Ishikawa (cell line): ENCODE measurements around the gene PPIL3.

ENCODE experiments used
- CREB1 ChIP-seq: IDR thresholded peaks from 2 replicates; pipeline ENCODE4 v1.6.1; 2012; ENCODE audit warnings: low read depth
- NFIC ChIP-seq: IDR thresholded peaks from 2 replicates; pipeline ENCODE4 v1.6.1; 2012
- RAD21 ChIP-seq: IDR thresholded peaks from 2 replicates; pipeline ENCODE4 v1.6.1; 2012; ENCODE audit warnings: low read depth
- YY1 ChIP-seq: IDR thresholded peaks from 2 replicates; pipeline ENCODE4 v1.6.1; 2012; ENCODE audit warnings: low read depth
- TF ChIP-seq, protein P1 (sequence below): IDR thresholded peaks from 2 replicates; pipeline ENCODE4 v1.6.1; 2012

- TF ChIP-seq RAD21 (no peak), YY1 (no peak), NFIC (no peak), CREB1 (no peak)
- TF ChIP-seq, protein P1, sequence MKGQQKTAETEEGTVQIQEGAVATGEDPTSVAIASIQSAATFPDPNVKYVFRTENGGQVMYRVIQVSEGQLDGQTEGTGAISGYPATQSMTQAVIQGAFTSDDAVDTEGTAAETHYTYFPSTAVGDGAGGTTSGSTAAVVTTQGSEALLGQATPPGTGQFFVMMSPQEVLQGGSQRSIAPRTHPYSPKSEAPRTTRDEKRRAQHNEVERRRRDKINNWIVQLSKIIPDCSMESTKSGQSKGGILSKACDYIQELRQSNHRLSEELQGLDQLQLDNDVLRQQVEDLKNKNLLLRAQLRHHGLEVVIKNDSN, result no peak
These were observed 10.6 kb upstream of the PPIL3 start for GRCh38 chr2:200899482-200899881.
